ENCODE measurements around the gene PABPN1.

GRCh38 chr14:23344481-23344880 is 23.2 kb downstream of the PABPN1 start:
- TF ChIP-seq, protein P1, sequence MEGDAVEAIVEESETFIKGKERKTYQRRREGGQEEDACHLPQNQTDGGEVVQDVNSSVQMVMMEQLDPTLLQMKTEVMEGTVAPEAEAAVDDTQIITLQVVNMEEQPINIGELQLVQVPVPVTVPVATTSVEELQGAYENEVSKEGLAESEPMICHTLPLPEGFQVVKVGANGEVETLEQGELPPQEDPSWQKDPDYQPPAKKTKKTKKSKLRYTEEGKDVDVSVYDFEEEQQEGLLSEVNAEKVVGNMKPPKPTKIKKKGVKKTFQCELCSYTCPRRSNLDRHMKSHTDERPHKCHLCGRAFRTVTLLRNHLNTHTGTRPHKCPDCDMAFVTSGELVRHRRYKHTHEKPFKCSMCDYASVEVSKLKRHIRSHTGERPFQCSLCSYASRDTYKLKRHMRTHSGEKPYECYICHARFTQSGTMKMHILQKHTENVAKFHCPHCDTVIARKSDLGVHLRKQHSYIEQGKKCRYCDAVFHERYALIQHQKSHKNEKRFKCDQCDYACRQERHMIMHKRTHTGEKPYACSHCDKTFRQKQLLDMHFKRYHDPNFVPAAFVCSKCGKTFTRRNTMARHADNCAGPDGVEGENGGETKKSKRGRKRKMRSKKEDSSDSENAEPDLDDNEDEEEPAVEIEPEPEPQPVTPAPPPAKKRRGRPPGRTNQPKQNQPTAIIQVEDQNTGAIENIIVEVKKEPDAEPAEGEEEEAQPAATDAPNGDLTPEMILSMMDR (IDR thresholded peaks at IDR 0.05; ENCODE audit: low read length), result no peak
- TF ChIP-seq EZH2 (IDR thresholded peaks at IDR 0.05; ENCODE audit: borderline replicate concordance, low read length), result no peak

All from OCI-LY1 (cell line).